GM21390 (cell line): ENCODE measurements around the gene SLC19A2.

Experiments
- ATAC-seq: cut with Tn5 transposase; IDR thresholded peaks from one replicate; pipeline ENCODE4 v1.9.1; 2021; ENCODE audit not compliant: unreplicated experiment

SLC19A2 gene

GRCh38 chr1:169414952-169415351, 70.8 kb downstream of the SLC19A2 start:
- ATAC-seq: no peak
